MCF 10A (cell line): ENCODE data around the gene ACAP3. TPM values are rescaled to one million over a fixed set of nuclear protein-coding genes. Genes with fewer than 3 reads are reported as not detected.

Experiments used
- BruUV-seq: library from RNA; stranded (reverse); fragments of 400-500 nt; replicated peaks from 2 replicates; lab custom pipeline; 2021; lab: Mats Ljungman, UMichigan
- CTCF ChIA-PET: fragments of 300-600 bp; sonication (Branson Sonifier 250); formaldehyde crosslinking; extraction: SDS; loops from one replicate; lab custom pipeline; 2021; ENCODE audit warnings: antibody characterized with exemption, inconsistent platforms; lab: Yijun Ruan, JAX
- POLR2A ChIA-PET: fragments of 300-600, 350-650 bp; sonication (Branson Sonifier 250); formaldehyde crosslinking; extraction: SDS; loops from one replicate; lab custom pipeline; 2020; ENCODE audit warnings: antibody characterized with exemption, inconsistent platforms; lab: Yijun Ruan, JAX
- DNase-seq: peaks from one replicate; pipeline ENCODE4 v3.0.0-alpha.2; 2018; ENCODE audit not compliant: unreplicated experiment
- H3K27ac Mint-ChIP-seq: one replicate; pipeline ENCODE4 v1.8.0; 2022; ENCODE audit warnings: mild to moderate bottlenecking, low read depth, mixed read lengths; ENCODE audit not compliant: unreplicated experiment
- H3K27me3 Mint-ChIP-seq: one replicate; pipeline ENCODE4 v1.8.0; 2022; ENCODE audit warnings: mixed read lengths; ENCODE audit not compliant: insufficient read depth, unreplicated experiment
- H3K36me3 Mint-ChIP-seq: one replicate; pipeline ENCODE4 v1.8.0; 2022; ENCODE audit warnings: mild to moderate bottlenecking, moderate library complexity, mixed read lengths; ENCODE audit not compliant: insufficient read depth, unreplicated experiment
- H3K4me1 Mint-ChIP-seq: one replicate; pipeline ENCODE4 v1.8.0; 2022; ENCODE audit warnings: mixed read lengths; ENCODE audit not compliant: insufficient read depth, unreplicated experiment
- H3K4me3 Mint-ChIP-seq: one replicate; pipeline ENCODE4 v1.8.0; 2022; ENCODE audit warnings: mild to moderate bottlenecking, moderate library complexity, mixed read lengths; ENCODE audit not compliant: unreplicated experiment
- H3K9me3 Mint-ChIP-seq: one replicate; pipeline ENCODE4 v1.8.0; 2022; ENCODE audit warnings: mixed read lengths; ENCODE audit not compliant: unreplicated experiment
- intact Hi-C: fragments of 100-400 bp; cut with micrococcal nuclease; formaldehyde crosslinking; loops from 2 replicates; pipeline ENCODE4 v1.14.1; 2022
- total RNA-seq: library from RNA; stranded (reverse); gene quantifications from 2 replicates; pipeline ENCODE4 v1.2.3, GENCODE V29; 2022
- TF ChIP-seq, protein P1 (sequence below): fragments of 200-600 bp; IDR thresholded peaks from one replicate; pipeline ENCODE4 v1.8.0; 2022; ENCODE audit warnings: antibody characterized with exemption, mild to moderate bottlenecking; ENCODE audit not compliant: unreplicated experiment

The ACAP3 gene
- total RNA-seq, 1 experiment from 2014 or later = 33.5 TPM

DNA sequence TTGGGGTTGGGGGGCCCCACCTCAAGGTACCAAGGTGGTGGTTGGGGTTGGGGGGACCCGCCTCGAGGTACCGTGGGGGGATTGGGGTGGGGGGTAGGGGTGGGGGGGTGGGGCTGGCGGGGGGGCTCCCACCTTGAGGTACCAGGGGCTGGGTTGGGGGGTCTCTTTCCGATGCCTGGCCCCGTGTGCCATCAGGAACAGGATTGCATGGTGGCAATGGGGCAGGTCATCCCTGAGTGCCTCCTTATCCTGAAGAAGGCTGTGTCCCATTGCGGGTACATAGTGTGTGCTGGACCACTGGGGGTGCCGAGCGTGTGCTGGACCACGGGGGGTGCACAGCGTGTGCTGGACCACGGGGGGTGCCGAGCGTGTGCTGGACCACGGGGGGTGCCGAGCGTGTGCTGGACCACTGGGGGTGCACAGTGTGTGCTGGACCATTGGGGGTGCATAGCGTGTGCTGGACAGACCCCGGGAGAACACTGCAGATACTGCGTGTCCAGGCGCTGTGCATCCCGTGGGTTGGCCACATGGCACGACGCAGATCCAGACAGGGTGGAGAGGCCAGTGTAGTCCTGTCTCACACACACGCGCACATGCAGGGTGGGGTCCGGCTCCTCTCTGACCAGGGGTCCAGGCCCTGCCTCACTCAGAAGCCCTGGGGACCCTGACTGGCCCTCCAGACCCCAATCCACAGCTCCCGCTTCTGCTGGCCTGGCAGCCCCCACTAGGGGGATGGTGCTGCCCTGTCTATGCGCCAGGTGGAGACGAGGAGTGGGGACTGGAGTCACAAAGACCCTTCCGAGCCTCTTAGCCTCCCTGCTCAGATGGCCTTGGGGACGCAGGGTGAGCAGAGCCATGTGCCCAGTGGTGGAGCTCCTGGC lies 23.3 kb downstream of the ACAP3 start:
- POLR2A ChIA-PET = interaction anchor here (0.7 to 1.8 kb wide), 3 partner anchors 7 to 34 kb away, joined by 3 to 4 read pairs (median 3); no protein-coding TSS in a partner anchor
- CTCF ChIA-PET = interaction anchor here (1.1 kb wide), 1 partner anchor 162 kb away, joined by 4 read pairs; no protein-coding TSS in a partner anchor

GRCh38 chr1:1283821-1284220 lies 23.9 kb downstream of the ACAP3 start:
- Mint-ChIP-seq H3K36me3 (no peaks in the 10 kb centered on the region), H3K4me3 (no peak overlapping the region), H3K4me1 (peaks cover 6% of the 10 kb centered on the region), H3K27me3 (no peaks in the 10 kb centered on the region), H3K27ac (no peak overlapping the region), H3K9me3 (no peaks in the 10 kb centered on the region)
- ChIA-PET POLR2A (interaction anchor here (0.9 kb wide), 2 partner anchors 8 to 10 kb away, joined by 3 to 4 read pairs; partner anchors contain the start of gene UBE2J2), CTCF (no interaction called here)
- TF ChIP-seq, protein P1, sequence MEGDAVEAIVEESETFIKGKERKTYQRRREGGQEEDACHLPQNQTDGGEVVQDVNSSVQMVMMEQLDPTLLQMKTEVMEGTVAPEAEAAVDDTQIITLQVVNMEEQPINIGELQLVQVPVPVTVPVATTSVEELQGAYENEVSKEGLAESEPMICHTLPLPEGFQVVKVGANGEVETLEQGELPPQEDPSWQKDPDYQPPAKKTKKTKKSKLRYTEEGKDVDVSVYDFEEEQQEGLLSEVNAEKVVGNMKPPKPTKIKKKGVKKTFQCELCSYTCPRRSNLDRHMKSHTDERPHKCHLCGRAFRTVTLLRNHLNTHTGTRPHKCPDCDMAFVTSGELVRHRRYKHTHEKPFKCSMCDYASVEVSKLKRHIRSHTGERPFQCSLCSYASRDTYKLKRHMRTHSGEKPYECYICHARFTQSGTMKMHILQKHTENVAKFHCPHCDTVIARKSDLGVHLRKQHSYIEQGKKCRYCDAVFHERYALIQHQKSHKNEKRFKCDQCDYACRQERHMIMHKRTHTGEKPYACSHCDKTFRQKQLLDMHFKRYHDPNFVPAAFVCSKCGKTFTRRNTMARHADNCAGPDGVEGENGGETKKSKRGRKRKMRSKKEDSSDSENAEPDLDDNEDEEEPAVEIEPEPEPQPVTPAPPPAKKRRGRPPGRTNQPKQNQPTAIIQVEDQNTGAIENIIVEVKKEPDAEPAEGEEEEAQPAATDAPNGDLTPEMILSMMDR = no peak
- BruUV-seq = no TSS peak
- intact Hi-C loops = no loop called here
- peak; percentile 40 for DNase-seq

More for the DNA sequence above, 23.3 kb downstream of the ACAP3 start:
- BruUV-seq = no TSS peak
- TF ChIP-seq, protein P1 = no peak
- Mint-ChIP-seq H3K4me3 (no peak overlapping the region), H3K27me3 (no peaks in the 10 kb centered on the region), H3K4me1 (peaks cover 6% of the 10 kb centered on the region), H3K9me3 (no peaks in the 10 kb centered on the region), H3K36me3 (no peaks in the 10 kb centered on the region), H3K27ac (no peak overlapping the region)
- intact Hi-C loops = no loop called here
- DNase-seq = no peak

GRCh38 chr1:1282998-1283397 lies 24.7 kb downstream of the ACAP3 start:
- H3K27me3 Mint-ChIP-seq = no peaks in the 10 kb centered on the region
- BruUV-seq = no TSS peak
- no peaks in the 10 kb centered on the region for H3K36me3 Mint-ChIP-seq
- H3K4me1 Mint-ChIP-seq = peaks cover 6% of the 10 kb centered on the region
- H3K27ac Mint-ChIP-seq = no peak overlapping the region
- TF ChIP-seq, protein P1 = no peak
- ChIA-PET POLR2A (interaction anchor here (0.9 kb wide), 1 partner anchor 9 kb away, joined by 3 read pairs; the partner anchor contains the start of gene UBE2J2), CTCF (interaction anchor here (1.3 to 1.4 kb wide), 2 partner anchors 9 to 161 kb away, joined by 3 to 7 read pairs; no protein-coding TSS in a partner anchor)
- no peak overlapping the region for H3K4me3 Mint-ChIP-seq
- H3K9me3 Mint-ChIP-seq = no peaks in the 10 kb centered on the region
- DNase-seq = peak; percentile 45
- intact Hi-C loops = no loop called here
